Ishikawa (cell line): ENCODE results near the gene PIP4K2C.

ENCODE experiments used
- CEBPB ChIP-seq: IDR thresholded peaks from 2 replicates; pipeline ENCODE4 v1.6.1; 2012
- CREB1 ChIP-seq: IDR thresholded peaks from 2 replicates; pipeline ENCODE4 v1.6.1; 2012; ENCODE audit warnings: low read depth
- EGR1 ChIP-seq: IDR thresholded peaks from 2 replicates; pipeline ENCODE4 v1.6.1; 2012
- EP300 ChIP-seq: IDR thresholded peaks from 2 replicates; pipeline ENCODE4 v1.6.1; 2012; ENCODE audit warnings: borderline replicate concordance
- FOXM1 ChIP-seq: IDR thresholded peaks from 2 replicates; pipeline ENCODE4 v1.6.1; 2012; ENCODE audit warnings: low read depth, borderline replicate concordance
- NFIC ChIP-seq: IDR thresholded peaks from 2 replicates; pipeline ENCODE4 v1.6.1; 2012
- RAD21 ChIP-seq: IDR thresholded peaks from 2 replicates; pipeline ENCODE4 v1.6.1; 2012; ENCODE audit warnings: low read depth
- TAF1 ChIP-seq: IDR thresholded peaks from 2 replicates; pipeline ENCODE4 v1.6.1; 2012; ENCODE audit warnings: low read depth, mild to moderate bottlenecking
- TCF12 ChIP-seq: IDR thresholded peaks from 2 replicates; pipeline ENCODE4 v1.6.1; 2012; ENCODE audit warnings: low read depth
- YY1 ChIP-seq: IDR thresholded peaks from 2 replicates; pipeline ENCODE4 v1.6.1; 2012; ENCODE audit warnings: low read depth
- TF ChIP-seq, protein P1 (sequence below): IDR thresholded peaks from 2 replicates; pipeline ENCODE4 v1.6.1; 2012; ENCODE audit warnings: low read depth, mild to moderate bottlenecking
- TF ChIP-seq, protein P2 (sequence below): IDR thresholded peaks from 2 replicates; pipeline ENCODE4 v1.6.1; 2012
- TF ChIP-seq, protein P3 (sequence below): IDR thresholded peaks from 2 replicates; pipeline ENCODE4 v1.6.1; 2012

DNA sequence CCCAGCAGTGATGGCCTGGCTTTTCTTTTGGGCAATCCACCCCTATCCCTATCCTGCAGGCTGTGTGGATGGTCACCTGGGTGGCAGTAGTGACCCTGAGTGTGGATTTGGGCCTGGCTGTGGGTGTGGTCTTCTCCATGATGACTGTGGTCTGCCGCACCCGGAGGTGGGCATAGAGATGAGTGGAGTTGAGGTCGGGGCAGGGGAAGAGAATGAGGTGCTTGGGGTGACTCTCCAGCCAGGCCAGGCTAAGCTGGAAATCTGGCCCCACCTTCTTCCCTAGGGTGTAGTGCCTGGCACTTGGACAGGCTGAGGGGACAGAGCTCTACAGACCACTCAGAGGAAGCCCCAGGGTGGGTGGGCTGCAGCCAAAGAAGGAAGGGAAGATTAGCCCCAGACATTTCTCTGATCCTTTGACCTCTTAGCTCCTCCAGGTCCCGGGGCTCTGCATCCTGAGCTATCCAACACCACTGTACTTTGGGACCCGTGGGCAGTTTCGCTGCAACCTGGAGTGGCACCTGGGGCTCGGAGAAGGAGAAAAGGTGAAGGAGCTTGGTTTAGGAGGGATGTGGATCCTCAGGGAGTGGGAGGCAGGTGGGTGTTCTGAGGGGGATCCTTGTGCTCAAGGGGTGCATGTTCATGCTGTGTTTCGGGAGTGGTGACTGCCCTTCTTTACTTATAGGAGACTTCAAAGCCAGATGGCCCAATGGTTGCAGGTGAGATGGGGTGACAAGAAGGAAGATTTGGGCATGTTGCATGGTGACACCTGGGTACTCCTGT, 33.6 kb downstream of the PIP4K2C start:
- TF ChIP-seq, protein P1, sequence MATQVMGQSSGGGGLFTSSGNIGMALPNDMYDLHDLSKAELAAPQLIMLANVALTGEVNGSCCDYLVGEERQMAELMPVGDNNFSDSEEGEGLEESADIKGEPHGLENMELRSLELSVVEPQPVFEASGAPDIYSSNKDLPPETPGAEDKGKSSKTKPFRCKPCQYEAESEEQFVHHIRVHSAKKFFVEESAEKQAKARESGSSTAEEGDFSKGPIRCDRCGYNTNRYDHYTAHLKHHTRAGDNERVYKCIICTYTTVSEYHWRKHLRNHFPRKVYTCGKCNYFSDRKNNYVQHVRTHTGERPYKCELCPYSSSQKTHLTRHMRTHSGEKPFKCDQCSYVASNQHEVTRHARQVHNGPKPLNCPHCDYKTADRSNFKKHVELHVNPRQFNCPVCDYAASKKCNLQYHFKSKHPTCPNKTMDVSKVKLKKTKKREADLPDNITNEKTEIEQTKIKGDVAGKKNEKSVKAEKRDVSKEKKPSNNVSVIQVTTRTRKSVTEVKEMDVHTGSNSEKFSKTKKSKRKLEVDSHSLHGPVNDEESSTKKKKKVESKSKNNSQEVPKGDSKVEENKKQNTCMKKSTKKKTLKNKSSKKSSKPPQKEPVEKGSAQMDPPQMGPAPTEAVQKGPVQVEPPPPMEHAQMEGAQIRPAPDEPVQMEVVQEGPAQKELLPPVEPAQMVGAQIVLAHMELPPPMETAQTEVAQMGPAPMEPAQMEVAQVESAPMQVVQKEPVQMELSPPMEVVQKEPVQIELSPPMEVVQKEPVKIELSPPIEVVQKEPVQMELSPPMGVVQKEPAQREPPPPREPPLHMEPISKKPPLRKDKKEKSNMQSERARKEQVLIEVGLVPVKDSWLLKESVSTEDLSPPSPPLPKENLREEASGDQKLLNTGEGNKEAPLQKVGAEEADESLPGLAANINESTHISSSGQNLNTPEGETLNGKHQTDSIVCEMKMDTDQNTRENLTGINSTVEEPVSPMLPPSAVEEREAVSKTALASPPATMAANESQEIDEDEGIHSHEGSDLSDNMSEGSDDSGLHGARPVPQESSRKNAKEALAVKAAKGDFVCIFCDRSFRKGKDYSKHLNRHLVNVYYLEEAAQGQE, result no peak
- TF ChIP-seq TCF12 (no peak), TAF1 (no peak), CREB1 (no peak), YY1 (no peak), FOXM1 (no peak), CEBPB (no peak), EP300 (no peak), NFIC (no peak), RAD21 (no peak), EGR1 (no peak)
- TF ChIP-seq, protein P2, sequence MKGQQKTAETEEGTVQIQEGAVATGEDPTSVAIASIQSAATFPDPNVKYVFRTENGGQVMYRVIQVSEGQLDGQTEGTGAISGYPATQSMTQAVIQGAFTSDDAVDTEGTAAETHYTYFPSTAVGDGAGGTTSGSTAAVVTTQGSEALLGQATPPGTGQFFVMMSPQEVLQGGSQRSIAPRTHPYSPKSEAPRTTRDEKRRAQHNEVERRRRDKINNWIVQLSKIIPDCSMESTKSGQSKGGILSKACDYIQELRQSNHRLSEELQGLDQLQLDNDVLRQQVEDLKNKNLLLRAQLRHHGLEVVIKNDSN, result no peak
- TF ChIP-seq, protein P3, sequence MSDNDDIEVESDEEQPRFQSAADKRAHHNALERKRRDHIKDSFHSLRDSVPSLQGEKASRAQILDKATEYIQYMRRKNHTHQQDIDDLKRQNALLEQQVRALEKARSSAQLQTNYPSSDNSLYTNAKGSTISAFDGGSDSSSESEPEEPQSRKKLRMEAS, result no peak
